ENCODE measurements around the gene CENPB.

DNA sequence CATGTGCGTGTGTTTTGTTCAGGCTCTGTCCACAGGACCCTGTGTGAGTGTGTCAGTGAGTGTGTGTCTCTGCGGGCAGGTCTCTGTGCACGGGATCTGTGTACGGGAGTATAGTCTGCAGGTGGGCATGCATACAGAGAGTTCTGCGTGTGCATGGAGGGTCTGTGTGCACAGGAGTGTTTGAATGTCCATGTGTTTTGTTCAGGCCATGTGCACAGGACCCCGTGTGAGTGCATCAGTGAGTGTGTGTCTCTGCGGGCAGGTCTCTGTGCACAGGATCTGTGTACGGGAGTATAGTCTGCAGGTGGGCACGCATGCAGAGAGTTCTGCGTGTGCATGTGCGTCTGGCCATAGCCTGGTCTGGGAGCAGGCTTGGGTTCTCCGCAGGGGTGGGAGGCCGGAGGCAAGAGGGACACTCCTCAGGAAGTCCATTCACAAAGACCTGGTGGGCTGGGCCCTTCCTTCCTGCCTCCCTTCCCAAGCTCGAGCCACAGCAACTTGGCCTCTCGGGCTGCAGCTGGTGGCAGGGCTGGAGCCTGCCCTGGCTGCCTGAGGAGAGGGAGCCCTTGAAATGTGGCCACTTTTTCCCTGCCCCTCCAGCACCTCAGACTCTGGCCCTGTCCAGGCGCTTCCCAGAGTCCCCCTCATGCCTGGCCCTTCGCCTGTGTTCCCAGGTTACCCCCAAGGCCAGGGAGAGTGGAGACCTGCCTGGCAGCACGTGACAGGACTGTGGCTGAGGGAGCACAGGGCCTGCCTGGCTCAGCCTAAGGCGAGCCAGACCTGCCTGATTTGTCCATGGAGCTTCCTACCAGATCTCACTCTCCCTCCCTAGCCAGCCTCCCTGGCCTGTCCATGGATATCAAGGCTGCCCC, 47.2 kb downstream of the CENPB start:
- TF ChIP-seq EZH2 (IDR thresholded peaks at IDR 0.05; ENCODE audit: borderline replicate concordance, insufficient read depth, low read length, poor library complexity, severe bottlenecking) (no peak), POLR2AphosphoS5 (IDR thresholded peaks at IDR 0.05) (no peak), MXI1 (conservative IDR thresholded peaks at IDR 0.05; ENCODE audit: poor library complexity, severe bottlenecking) (no peak), EP300 (conservative IDR thresholded peaks at IDR 0.05; ENCODE audit: poor library complexity, severe bottlenecking) (no peak), RAD21 (conservative IDR thresholded peaks at IDR 0.05) (no peak)
- TF ChIP-seq, protein P1, sequence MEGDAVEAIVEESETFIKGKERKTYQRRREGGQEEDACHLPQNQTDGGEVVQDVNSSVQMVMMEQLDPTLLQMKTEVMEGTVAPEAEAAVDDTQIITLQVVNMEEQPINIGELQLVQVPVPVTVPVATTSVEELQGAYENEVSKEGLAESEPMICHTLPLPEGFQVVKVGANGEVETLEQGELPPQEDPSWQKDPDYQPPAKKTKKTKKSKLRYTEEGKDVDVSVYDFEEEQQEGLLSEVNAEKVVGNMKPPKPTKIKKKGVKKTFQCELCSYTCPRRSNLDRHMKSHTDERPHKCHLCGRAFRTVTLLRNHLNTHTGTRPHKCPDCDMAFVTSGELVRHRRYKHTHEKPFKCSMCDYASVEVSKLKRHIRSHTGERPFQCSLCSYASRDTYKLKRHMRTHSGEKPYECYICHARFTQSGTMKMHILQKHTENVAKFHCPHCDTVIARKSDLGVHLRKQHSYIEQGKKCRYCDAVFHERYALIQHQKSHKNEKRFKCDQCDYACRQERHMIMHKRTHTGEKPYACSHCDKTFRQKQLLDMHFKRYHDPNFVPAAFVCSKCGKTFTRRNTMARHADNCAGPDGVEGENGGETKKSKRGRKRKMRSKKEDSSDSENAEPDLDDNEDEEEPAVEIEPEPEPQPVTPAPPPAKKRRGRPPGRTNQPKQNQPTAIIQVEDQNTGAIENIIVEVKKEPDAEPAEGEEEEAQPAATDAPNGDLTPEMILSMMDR (IDR thresholded peaks at IDR 0.05; ENCODE audit: poor library complexity, severe bottlenecking): no peak

All from neural cell (in vitro differentiated cells).